NCI-H146 (cell line): ENCODE results near the gene ASPHD2.
A peak's percentile ranks its signal among the peaks of the same experiment; 100 is the strongest.

Experiments
- DNase-seq: peaks from one replicate; lab custom pipeline; 2025; lab: John Stamatoyannopoulos, UW

The ASPHD2 gene

DNA sequence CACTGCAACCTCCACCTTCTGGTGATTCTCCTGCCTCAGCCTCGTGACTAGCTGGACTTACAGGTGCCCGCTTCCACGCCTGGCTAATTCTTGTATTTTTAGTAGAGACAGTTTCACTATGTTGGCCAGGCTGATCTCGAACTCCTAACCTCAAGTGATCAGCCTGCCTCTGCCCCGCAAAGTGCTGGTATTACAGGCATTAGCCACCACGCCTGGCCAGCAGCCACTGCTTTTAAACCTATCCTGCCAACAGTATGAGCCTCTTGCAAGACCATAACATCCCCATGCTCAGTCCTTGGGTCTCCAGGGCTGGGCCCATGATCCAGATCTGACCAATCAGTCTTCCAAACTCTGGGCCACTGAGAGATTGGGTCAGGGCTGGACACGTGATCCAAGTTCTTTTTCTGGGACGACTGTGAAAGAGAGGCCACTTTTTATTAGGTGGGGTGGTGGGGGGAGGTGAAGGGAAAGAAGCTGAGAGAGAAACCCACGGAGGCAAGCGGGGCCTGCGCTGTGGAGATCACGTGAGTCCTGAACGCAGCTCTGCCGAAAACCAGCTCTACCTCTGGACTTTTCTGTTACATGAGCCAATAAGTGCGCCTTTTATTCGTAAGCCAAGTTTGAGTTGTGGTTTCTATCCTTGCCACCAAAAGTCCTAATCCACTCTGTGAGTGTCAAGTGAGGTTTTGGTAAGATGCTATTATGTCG, 17.9 kb downstream of the ASPHD2 start:
- no peak for DNase-seq

DNA sequence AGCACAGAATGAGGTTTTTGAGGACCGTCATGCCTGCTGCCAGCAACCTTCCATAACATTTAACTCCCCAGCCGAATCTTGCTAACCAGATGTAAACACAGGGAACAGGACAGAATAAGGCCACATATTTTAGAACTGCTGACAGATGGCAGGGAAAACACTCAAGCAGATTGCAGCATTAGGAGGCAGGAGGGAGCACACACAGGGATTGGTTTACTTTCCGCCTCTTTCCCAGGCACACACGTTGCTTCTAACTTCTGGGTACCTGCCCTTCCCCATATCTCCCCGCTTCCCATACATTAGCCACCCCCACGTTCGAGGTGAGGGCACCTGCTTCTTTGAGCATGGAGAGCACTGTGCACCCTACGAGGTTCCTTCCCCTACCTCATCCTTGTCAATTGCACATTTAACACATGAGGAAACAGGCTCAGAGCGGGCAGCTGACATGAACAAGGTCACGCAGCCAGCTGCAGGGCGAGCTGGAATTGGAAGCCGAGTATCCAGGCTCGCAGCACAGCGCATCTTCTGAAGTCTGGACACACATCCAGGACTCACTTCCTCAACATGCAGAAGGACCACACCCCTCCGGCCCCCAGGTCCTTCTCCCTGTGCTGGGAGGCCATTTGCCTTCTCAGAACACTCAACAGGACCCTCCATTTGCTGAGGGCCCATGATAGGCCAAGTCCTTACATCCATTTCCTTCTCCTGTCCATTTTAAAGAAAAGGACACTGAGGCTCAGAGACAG, 18.7 kb downstream of the ASPHD2 start:
- DNase-seq: no peak

DNA sequence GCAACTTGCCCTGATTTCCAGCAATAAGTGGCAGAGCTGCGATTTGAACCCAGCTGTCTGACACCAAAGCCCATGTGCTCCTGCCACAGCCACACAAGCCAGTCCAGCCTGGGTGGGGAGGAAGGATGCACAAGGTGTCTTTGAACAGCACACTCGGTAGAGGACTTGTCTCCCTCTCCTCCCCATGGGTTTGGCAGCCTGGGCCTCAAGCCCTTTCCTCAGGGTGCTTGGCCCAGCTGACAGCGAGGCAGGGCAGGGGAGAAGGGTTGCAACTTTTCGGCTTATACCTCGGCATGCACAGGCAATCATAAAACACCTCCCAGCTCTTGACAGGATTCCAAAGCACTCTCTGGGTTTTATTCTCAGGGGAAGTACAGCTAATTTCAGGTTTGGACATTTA, 19.3 kb downstream of the ASPHD2 start:
- DNase-seq: no peak

DNA sequence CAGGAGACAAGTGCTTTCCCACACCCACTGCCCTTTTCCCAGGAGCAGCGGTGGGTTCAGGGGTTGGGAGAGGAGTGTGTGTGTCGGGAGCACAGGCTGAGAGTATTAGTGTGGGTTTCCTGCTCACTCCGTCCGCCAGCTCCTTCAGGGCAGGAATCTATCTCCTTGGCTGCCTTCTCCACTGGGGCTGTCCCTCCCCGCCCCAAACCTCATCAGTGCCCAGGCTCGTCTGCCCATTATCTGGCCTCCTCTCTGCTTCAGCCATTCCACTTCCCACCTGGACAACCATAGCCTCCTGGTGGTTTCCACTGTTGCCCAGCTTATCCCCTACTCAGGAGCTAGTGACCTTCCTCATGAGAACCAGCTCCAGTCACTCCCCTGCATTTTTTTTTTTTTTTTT, 19.9 kb downstream of the ASPHD2 start:
- DNase-seq: no peak

DNA sequence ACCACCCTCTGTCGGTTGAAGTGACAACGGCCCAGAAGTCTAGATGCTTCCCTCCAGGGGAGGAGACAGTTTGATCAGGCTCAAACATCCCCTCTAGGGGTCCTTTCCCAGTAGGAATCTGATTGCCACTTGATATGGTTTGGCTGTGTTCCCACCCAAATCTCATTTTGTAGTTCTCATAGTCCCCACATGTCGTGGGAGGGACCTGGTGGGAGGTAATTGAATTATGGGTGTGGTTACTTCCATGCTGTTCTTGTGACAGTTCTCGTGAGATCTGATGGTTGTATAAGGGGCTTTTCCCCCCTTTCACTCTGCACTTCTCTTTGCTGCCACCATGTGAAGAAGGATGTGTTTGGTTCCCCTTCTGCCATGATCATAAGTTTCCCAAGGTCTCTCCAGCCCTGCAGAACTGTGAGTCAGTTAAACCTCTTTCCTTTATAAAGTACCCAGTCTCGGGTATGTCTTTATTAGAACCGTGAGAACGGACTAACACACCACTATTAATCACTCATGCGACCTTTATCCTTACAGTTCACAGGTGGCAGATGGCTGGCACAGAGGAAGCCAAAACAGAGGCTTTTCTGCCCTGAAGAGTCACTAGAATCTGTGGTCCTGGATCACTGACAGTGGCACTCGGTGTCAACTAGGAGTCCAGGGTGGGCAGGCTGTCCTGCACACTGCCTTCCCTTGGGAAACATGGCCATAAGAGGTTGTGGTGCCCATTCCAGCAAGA, 21.6 kb downstream of the ASPHD2 start:
- DNase-seq: no peak

DNA sequence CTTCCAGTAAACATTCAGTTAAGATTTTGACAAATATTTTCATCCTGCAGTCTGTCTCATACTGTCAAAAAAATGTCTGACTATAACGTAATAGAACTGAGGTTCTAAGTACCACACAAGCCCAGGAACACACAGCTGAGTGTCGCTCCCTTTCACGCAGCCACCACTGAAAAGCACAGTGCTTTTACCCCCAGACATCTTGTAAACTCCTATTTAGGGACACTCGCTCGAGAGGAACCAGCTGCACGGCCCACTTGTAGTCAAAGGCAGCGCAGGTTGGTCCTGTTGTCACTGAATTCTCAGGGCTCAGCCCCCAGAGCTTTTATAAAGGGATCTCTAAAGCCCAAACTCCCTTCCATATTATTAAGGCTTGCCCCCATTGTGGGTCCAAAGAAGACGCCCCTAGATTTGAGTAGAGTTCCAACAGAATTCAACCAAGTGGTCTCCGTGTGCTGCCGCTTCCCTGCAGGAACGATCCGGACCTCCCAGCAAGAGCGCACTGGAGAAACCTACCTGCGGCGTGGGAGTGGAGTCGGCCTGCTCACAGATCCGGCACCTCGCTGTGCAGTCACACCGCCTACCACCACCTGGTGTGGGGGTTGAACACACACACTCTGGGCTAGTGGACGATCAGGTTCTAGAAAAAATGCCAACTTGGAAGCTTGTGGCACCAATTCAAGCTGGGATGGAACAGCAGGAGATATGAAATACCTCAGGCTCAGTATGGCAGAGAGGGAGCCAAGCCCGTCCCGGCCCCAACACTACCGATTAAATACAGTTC, 23.4 kb downstream of the ASPHD2 start:
- no peak for DNase-seq

DNA sequence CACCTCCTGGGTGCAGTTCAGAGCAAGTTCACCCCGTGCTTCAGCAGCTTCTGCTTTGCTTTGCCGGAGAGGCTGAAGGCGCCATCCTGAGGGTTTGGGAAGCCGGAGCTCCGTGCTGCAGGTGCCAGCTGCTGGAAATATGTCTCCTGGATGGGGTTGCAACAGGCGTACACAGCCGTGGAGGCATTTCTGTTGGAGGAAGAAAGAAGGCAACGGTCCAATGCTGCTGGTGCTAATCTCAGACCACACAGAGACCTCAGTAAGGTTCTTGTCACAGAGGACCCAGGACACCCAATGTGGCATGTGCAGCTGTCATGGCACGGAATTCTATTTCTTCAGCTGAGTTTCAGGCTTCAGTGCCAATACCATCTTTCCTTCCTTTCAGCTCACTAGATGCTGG, 24.2 kb downstream of the ASPHD2 start:
- DNase-seq: no peak

DNA sequence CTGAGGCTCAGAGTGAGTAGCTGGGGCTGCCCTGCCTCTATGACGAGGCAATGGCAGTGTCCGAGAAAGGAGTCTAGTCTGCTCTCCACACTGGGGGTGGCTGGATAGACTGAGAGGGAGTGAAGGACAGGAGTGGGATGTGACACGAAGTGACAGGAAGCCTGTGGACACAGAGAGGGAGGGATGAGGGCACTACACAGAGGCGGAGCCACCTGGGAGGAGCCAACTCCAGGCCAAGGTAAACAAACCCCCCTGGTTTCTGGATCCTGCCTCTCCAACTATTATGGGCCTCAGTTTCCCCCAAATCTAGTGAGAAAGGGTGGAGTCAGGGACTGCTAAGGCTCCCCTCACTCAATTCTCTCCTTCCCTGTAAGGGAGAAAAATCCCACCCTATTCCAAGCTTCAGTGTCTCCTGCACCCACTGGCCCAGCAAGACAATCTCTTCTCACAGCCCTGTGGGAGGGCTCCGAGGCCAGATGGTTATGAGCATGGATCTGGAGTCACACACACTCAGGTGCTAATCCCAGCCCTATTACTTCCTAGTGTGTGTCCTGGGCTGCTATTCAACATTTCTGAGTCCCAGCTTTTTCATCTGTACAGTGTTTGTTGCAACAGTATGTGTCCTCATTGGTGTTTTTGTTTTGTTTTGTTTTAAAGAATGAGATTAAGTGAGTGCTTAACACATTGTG, 24.9 kb downstream of the ASPHD2 start:
- no peak for DNase-seq

DNA sequence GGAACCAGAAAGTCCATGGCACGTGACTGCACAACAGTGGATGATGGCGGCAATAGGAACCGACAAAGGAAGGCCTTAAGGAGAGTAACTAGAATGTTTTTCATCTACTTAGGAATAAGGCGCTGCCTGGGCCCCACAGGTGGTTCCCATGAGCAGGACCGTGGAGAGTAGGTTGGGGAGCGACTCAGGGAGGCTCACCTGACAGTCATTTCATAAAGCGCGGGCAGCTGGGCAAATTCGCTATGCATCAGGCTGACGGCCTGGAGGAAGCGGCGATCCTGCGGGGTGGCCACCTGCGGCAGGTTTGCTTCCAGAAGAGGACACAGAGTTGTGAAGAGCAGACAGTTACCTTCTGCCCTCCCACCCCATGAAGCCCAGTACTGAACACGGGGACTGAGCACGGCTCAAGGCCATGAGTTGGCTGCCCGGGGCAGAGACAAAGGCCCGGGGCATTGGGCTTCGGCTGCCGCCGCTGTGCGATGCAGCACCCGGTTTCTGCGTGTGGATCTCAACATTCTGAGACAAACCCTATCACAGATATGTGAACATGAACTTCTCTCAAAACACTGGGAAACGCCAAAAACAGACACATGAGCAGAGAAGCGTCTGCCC, 28.7 kb downstream of the ASPHD2 start:
- no peak for DNase-seq

DNA sequence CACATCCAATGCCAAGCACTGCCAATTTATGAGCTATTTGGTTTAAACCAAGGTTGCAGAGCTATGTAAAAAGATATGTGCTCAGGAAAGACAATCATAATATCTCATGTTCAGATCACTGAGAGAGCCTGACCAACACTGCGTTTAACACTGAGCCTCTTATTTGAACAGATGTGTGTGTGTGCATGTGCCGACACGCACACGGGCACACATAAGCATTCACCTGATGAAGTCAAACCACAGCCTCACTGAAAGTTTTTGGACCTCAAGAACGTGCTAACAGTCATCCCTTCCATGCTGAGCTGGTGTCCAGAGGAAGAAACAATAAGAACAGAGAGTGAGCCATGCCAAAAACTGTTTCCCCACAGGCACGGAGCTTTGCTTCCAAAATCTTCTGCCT, 31.1 kb downstream of the ASPHD2 start:
- no peak for DNase-seq

DNA sequence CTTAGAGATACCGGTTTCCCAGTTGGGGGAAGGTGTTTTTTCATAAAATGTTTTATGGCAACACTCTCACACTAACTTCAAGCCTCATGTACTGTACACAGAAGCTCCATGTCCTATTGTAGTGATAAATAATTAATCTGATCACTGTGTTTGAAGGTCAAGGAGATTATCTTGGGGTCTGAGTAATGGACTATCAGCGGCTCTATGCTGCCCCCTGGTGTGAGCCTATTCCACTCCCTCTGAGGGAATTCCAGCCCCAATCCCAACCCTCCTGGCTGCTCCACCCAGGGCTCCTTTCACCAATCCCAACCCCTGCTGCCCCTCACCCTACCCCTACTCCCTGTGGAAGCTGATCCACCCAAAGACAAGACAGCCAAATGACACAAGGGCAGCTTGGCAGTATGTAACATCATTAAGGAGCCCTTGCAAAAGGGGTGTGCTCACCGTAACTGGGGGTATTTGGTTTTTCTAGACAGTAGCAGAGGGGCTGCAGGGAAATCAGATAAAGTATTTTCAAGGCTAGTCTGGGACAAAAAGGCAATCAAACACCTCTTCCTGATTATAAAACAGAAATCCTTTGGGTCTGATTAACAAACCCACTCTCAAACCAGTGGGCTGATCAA, 32.2 kb downstream of the ASPHD2 start:
- peak; percentile 33 for DNase-seq

DNA sequence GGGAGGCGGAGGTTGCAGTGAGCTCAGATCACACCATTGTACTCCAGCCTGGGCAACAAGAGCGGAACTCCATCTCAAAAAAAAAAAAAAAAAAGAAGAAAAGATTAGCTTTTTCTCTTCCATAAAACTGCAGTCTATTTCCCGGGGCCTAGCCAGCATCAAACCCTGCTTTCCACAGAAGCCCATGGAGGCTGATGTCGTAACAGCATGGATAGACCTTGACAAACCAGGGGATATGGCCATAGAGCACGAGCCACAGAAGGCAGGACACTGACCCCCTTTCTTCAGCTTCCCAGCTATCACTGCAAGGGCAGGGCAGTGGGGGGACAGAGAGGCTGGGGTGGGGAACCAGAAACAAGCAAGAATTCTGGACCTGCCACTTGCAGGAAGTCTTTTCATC, 33.0 kb downstream of the ASPHD2 start:
- DNase-seq: no peak

DNA sequence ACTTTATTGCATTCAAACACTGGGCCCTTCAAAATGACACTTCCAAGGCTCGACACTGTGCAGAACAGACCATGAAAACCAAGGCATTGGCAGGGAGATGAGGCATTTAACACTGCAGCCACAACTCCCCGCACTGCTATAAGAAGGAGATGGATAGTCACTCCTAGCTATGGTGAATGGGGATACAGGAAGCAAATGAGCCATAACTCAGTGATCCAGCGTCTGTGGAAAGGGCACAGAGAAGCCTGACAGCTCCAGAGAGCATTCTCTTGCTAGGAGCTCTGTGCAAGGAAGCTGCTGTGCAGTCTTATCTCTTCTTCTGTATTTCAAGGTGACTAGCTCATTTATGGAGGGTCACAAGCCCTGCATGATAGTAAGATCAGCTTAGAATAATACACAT, 33.6 kb downstream of the ASPHD2 start:
- no peak for DNase-seq

DNA sequence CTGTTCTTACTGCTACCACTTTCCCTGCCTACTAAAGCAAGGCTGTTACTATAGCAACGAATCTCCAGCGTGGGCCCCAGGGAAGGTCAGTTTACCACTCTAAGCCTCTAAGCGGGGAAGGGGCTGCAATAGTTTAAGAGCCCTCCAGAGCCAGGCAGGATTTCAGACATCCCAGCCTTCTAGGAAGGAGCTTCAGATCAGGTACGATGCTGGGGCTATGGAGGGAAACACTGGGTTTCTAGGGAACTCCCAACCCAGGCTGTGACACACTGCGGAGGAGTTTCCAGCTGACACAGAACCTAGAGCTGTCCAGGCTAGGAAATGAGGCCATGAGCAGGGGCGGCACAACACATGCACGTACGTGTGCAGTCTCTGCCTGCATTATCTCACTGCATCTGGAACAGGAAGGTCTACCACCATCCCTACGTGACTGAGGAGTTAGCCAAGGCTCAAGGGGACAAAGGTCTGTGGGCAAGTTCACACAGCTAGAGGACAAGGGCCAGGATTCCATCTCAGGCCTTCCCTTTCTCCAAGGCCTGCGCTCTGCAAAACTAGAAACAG, 34.1 kb downstream of the ASPHD2 start:
- DNase-seq: no peak

DNA sequence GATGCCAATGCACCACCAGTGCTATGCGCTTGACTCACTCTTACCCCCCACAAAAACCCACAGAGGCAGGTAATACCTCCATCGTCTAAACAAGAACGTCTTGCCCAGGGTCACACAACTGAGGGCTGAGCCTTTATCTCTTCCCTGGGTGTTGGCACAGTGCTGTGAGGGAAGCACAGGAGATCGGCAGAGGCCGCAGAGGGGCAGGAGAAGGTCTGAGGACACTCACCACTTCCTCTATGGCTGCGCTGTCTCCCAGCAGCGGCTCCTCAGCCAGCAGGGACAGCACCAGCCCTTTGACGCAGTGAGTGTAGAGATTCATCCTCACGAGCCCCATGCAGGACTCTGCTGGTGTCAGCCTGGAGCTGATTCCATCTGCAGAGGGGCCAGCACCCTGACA, 34.6 kb downstream of the ASPHD2 start:
- DNase-seq: no peak

DNA sequence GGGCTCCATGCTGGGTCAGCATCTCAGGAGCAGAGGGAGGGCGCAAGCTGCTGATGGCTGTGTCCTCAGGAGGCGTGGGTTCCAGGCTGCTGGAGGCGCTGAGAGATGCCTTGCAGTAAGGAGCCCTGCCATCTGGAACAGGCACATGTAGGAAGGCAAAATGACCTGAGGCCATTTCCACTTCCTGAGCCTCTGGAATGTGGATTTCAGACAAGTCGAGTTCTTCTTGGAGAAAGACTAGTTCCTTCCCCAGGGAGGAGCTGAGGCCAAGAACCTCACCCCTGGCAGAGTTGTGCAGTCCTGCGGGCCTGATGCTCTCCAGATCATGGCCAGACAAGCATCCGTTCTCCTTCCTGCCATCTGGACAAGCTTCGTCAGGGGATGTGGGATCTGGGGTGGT, 35.3 kb downstream of the ASPHD2 start:
- DNase-seq: no peak

DNA sequence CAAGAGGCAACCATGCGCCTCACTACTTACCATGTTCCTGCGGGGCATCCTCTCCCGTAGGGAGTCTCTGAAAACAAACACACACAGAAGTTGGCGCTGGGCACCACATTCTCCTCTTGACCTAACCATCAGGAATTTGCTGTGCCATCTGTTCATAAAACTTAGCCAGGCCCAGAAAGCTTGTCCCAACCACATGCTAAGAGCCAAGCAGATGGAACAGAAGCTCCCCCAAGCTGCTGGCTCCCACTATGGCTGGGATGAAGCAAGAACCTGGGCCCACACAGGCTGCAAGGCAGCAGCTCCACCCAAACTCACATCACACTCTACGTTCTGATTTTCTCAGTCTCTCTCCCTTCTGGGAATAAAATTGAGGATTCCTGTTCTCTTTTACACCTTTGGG, 37.1 kb downstream of the ASPHD2 start:
- DNase-seq: no peak

DNA sequence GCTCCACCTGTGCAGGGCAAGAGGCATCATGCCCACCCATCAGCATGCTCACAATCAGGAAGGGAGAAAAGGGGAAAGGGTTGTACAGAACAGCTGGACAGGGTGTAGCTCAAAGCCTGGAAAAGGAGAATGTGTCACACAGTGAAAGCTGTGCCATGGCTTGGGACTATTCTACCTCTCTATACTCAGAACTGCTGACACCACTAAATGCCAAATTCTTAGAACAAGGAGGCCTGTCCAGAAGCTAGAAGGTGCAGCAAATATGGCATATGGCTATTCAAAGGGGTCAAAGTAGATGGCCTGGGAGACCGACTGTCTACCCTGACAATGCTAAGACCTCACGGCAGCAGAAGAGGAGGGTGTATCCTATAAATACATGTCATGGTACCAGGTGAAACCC, 41.7 kb downstream of the ASPHD2 start:
- no peak for DNase-seq

DNA sequence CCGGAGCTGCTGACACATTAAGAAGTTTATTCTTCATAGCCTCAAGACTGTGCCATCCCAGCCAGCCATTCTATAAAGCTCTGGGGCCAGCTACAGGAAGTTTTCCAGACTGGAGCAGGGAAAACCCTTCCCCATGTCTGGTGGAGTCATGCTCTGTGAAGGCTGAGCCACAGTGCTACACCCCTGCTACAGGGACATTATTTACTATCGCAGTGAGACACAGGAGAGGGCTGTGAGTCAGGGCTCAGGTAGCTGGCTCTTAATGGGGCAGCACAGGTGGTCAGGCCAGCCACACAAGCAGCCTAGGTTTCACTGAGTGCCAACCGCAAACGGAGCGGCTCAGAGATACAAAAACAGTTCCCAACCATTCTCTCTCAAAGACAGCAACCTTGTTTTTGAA, 42.5 kb downstream of the ASPHD2 start:
- DNase-seq: no peak

DNA sequence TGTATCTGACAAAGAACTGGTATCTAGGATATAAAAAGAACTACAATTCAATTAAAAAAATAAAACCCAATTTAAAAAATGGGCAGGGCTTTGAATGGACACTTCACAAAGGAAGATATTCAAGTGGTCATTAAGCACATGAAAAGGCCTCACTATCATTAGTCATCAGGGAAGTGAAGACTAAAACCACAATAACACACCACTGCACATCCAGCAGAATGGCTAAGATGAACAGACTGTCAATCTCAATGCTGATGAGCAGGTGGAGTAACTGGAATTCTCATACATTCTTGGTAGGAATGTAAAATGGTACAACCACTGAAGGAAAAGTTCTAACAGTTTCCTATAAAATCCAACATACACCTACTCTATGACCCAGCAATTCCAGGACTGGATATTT, 45.6 kb downstream of the ASPHD2 start:
- DNase-seq: no peak
